Upper lobe of left lung (tissue), 4 donors: ENCODE results near the gene MVB12B.

Source experiments
- POLR2AphosphoS5 ChIP-seq, 2 donors: sonication (generic); formaldehyde crosslinking; IDR thresholded peaks; one replicate each; pipeline ENCODE4 v1.5.1; 2017; ENCODE audit warnings: antibody characterized with exemption in 2 of 2
- TF ChIP-seq, protein P1 (sequence below), 6 experiments: fragments of 450-650 bp in 4 of 6; fragments of 200-600 bp in 2 of 6; sonication (generic) in 2 of 6; IDR thresholded peaks; one replicate each; pipeline ENCODE4 v1.5.1; 2016 to 2019; ENCODE audit warnings: antibody characterized with exemption in 6 of 6

DNA sequence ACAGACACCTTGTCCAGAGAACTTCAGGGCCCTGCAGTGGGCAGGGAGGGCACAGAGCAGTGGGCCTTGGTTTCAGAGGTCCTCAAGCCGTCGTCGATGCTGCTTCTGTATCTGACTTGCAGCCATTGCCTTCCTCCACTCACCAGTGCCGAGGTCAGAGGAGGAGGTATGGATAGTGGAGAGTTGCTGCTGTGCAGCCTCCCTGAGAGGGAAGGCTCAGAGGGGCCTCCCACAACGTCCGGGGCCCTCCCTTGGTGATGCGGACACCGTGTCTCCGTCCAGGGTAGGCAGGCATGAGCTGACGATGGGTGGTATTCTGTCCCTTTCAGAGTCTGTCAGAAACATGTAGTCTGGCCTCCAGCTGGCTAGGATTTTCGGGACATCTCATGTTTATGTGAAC is 73.9 kb downstream of the MVB12B start:
- TF ChIP-seq, protein P1, sequence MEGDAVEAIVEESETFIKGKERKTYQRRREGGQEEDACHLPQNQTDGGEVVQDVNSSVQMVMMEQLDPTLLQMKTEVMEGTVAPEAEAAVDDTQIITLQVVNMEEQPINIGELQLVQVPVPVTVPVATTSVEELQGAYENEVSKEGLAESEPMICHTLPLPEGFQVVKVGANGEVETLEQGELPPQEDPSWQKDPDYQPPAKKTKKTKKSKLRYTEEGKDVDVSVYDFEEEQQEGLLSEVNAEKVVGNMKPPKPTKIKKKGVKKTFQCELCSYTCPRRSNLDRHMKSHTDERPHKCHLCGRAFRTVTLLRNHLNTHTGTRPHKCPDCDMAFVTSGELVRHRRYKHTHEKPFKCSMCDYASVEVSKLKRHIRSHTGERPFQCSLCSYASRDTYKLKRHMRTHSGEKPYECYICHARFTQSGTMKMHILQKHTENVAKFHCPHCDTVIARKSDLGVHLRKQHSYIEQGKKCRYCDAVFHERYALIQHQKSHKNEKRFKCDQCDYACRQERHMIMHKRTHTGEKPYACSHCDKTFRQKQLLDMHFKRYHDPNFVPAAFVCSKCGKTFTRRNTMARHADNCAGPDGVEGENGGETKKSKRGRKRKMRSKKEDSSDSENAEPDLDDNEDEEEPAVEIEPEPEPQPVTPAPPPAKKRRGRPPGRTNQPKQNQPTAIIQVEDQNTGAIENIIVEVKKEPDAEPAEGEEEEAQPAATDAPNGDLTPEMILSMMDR (IDR thresholded peaks at IDR 0.05), result no peak
- TF ChIP-seq POLR2AphosphoS5 (IDR thresholded peaks at IDR 0.05), result no peak
